Right lobe of liver (tissue), 4 donors: ENCODE measurements around the gene PPP1R14C.

Experiments
- POLR2A ChIP-seq: fragments of 450-650 bp; IDR thresholded peaks from one replicate; pipeline ENCODE4 v1.6.1; 2017; ENCODE audit warnings: antibody characterized with exemption, mild to moderate bottlenecking
- TF ChIP-seq, protein P1 (sequence below), 4 donors: fragments of 200-600 bp in 3 of 4; fragments of 450-650 bp in 1 of 4; IDR thresholded peaks; one replicate each; pipeline versions ENCODE4 v1.5.1 to v1.8.0; 2016 to 2022; ENCODE audit warnings: antibody characterized with exemption in 4 of 4, mild to moderate bottlenecking in 2 of 4
- donor health status: DM: no; HTN: no; CAD: no.
- donor health status: DM: no; HTN: no; CAD: no.
- donor health status: DM: no; HTN: yes; CAD: no.

- no peak for TF ChIP-seq POLR2A
- TF ChIP-seq, protein P1, sequence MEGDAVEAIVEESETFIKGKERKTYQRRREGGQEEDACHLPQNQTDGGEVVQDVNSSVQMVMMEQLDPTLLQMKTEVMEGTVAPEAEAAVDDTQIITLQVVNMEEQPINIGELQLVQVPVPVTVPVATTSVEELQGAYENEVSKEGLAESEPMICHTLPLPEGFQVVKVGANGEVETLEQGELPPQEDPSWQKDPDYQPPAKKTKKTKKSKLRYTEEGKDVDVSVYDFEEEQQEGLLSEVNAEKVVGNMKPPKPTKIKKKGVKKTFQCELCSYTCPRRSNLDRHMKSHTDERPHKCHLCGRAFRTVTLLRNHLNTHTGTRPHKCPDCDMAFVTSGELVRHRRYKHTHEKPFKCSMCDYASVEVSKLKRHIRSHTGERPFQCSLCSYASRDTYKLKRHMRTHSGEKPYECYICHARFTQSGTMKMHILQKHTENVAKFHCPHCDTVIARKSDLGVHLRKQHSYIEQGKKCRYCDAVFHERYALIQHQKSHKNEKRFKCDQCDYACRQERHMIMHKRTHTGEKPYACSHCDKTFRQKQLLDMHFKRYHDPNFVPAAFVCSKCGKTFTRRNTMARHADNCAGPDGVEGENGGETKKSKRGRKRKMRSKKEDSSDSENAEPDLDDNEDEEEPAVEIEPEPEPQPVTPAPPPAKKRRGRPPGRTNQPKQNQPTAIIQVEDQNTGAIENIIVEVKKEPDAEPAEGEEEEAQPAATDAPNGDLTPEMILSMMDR (IDR thresholded peaks at IDR 0.05): no peak
Measured at GRCh38 chr6:150195996-150196417, 53.2 kb downstream of the PPP1R14C start.
